SW480 (cell line): ENCODE measurements around the gene MACROD2.
"Not testable (repeated sequence)": the region's sequence is repeated elsewhere in the genome, so short reads cannot be mapped to it uniquely, and the experiment has no call there.

Source experiments
- DNase-seq: peaks from one replicate; pipeline ENCODE4 v3.0.0-alpha.2; 2016; ENCODE audit warnings: low spot score

MACROD2 gene

GRCh38 chr20:15171016-15171415, 1175.7 kb downstream of the MACROD2 start:
- DNase-seq = no peak

GRCh38 chr20:15176929-15177328, 1181.6 kb downstream of the MACROD2 start:
- no peak for DNase-seq

- no peak for DNase-seq
These were observed 1183.3 kb downstream of the MACROD2 start for GRCh38 chr20:15178581-15178980.

GRCh38 chr20:15179381-15179780, 1184.1 kb downstream of the MACROD2 start:
- no peak for DNase-seq

- no peak for DNase-seq
These were observed 1184.5 kb downstream of the MACROD2 start for GRCh38 chr20:15179781-15180180.

GRCh38 chr20:15185322-15185721, 1190.0 kb downstream of the MACROD2 start:
- DNase-seq = no peak

GRCh38 chr20:15185913-15186312, 1190.6 kb downstream of the MACROD2 start:
- DNase-seq = no peak

GRCh38 chr20:15187612-15188011, 1192.3 kb downstream of the MACROD2 start:
- DNase-seq = no peak

- no peak for DNase-seq
These were observed 1193.1 kb downstream of the MACROD2 start for GRCh38 chr20:15188415-15188814.

- DNase-seq = no peak
These were observed 1195.9 kb downstream of the MACROD2 start for GRCh38 chr20:15191082-15191723.

- no peak for DNase-seq
These were observed 1200.1 kb downstream of the MACROD2 start for GRCh38 chr20:15195378-15195777.

- DNase-seq = no peak
These were observed 1201.4 kb downstream of the MACROD2 start for GRCh38 chr20:15196547-15197255.

GRCh38 chr20:15198017-15198416, 1202.7 kb downstream of the MACROD2 start:
- DNase-seq = not testable (repeated sequence)

- no peak for DNase-seq
These were observed 1204.4 kb downstream of the MACROD2 start for GRCh38 chr20:15199698-15200097.

GRCh38 chr20:15200147-15200565, 1204.8 kb downstream of the MACROD2 start:
- no peak for DNase-seq

- no peak for DNase-seq
These were observed 1206.3 kb downstream of the MACROD2 start for GRCh38 chr20:15201602-15202001.

GRCh38 chr20:15204234-15204633, 1208.9 kb downstream of the MACROD2 start:
- DNase-seq = no peak

GRCh38 chr20:15205028-15205427, 1209.7 kb downstream of the MACROD2 start:
- DNase-seq = no peak

- no peak for DNase-seq
These were observed 1210.4 kb downstream of the MACROD2 start for GRCh38 chr20:15205719-15206118.

- no peak for DNase-seq
These were observed 1214.2 kb downstream of the MACROD2 start for GRCh38 chr20:15209537-15209936.

GRCh38 chr20:15214051-15214450, 1218.7 kb downstream of the MACROD2 start:
- DNase-seq = no peak

GRCh38 chr20:15220009-15220656, 1224.8 kb downstream of the MACROD2 start:
- no peak for DNase-seq
